NCI-H1417 (cell line): ENCODE measurements around the gene GPX6.
"Not testable (repeated sequence)": the region's sequence is repeated elsewhere in the genome, so short reads cannot be mapped to it uniquely, and the experiment has no call there.

Source experiments
- DNase-seq, 3 experiments: peaks; one replicate each; lab custom pipeline; 2025; lab: John Stamatoyannopoulos, UW

GPX6 gene

DNA sequence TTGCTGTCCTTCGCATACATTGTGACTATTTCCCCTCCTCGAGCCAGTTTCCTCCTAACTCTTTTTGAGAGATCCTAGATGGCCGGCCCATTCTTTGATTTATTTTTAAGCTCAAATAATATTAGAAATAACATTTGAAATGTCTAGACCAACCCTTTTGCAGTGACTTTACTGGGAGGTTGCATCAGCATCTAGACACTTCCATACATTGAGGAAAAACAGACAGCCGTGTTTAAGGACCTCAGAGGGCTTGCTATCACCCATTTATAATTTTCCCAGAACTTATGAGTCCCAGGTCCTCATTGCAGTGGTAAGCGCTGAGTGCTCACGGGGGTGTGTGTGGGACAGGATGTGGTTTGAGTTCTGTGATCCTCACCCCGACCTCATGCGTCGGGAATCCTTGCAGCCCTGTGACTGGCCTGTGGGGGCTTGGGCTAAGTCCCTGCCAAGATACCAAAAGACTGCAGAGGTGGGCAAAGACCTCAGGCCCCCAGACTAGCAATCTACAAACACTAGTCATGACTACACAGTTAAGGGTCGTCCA, 10.0 kb upstream of the GPX6 start, which contains the start of gene GPX5:
Gene GPX5 (plus strand): TSS at position 386 of the 544 bp plus-strand sequence. CDS start 133 bp downstream, at position 519.
- DNase-seq: no peak

DNA sequence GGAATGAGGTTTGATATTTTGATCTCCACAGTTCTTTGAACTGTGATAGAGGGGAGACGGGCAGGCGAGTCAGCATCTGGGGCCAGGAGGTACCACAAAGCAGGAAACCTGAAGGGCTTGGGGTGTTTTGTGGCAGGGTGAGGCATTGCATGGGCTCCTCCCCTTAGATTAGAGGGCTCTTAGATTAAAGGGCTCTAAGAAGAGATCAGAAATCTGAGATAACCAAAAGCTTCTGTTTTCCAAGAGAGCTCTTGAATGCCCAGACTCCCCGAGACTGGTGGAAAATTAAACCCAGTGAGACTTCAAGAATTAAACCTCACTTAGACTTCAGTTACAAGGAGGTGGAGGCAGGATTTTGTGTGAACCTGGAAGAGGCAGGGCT, 7.6 kb upstream of the GPX6 start:
- DNase-seq: no peak

DNA sequence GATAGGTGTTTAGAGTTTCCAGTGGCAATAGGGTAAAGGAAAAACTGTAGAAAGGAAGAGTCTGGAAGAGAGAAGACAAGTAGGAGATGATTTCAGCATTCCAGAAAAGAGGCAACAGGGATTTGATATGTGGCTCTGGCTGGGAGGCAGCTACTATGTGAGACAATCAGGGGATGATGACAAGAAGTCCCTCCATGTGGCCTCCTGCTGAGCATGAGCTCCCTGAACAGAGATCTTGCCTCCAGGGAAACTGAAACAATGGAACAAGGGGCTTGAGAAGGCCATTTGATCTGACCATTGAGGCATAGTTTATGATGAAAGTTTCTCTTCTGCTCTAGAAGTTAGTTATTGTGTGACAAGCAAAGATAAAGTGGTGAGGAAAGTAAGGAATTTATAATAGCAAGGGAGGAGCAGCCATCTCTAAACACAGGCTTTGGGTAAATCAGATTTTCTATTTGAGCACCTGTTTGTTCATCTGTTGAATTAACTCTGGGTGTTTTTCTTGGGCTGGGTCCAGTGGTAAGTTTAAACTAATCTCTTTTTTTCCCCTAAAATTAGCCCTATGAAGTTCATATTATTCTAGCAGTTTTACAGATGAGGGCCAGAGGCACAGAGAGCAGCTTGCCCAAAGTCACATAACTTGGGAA, 7.1 kb upstream of the GPX6 start:
- no peak for DNase-seq

DNA sequence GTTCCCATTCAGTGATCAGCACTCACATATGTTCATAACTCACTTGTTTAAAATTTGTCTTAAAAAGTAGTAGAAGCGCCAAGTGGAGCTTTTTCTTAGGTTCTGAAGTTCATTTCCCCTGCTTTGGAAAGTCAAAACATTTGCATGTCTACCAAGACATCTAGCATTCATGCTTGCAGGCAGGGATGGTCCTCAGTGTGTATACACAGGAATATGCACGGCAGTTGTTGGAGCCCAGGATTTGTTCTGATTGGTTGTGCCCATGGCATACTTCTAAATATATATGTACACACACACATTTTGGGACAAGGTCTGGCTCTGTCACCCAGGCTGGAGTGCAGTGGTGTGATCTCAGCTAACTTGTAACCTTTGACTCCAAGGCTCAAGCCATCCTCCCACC, 2.4 kb upstream of the GPX6 start:
- DNase-seq: no peak

DNA sequence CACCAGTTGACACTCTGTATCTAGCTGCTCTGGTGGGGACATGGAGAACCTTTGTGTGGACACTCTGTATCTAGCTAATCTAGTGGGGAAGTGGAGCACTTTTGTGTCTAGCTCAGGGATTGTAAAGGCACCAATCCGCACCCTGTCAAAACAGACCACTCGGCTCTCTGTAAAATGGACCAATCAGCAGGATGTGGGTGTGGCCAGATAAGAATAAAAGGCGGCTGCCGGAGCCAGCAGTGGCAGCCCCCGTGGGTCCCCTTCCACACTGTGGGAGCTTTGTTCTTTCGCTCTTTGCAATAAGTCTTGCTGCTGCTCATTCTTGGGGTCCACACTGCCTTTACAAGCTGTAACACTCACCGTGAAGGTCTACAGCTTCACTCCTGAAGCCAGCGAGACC, 3.2 kb downstream of the GPX6 start:
- not testable (repeated sequence) for DNase-seq

DNA sequence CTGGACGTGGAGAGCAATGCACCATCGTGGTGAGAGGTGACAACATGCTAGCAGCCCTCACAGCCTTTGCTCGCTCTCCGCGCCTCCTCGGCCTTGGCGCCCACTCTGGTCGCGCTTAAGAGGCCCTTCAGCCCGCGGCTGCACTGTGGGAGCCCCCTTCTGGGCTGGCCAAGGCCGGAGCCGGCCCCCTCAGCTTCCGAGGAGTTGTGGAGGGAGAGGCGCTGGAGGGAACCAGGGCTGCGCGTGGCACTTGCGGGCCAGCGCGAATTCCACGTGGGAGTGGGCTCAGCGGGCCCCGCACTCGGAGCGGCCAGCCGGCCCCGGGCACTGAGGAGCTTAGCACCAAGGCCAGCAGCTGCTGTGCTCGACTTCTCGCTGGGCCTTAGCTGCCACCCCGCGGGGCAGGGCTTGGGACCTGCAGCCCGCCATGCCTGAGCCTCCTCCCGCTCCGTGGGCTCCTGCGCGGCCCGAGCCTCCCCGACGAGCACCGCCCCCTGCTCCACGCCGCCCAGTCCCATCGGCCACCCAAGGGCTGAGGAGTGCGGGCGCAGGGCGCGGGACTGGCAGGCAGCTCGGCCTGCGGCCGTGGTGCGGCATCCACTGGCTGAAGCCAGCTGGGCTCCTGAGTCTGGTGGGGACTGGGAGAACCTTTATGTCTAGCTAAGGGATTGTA, 3.8 kb downstream of the GPX6 start:
- no peak for DNase-seq

DNA sequence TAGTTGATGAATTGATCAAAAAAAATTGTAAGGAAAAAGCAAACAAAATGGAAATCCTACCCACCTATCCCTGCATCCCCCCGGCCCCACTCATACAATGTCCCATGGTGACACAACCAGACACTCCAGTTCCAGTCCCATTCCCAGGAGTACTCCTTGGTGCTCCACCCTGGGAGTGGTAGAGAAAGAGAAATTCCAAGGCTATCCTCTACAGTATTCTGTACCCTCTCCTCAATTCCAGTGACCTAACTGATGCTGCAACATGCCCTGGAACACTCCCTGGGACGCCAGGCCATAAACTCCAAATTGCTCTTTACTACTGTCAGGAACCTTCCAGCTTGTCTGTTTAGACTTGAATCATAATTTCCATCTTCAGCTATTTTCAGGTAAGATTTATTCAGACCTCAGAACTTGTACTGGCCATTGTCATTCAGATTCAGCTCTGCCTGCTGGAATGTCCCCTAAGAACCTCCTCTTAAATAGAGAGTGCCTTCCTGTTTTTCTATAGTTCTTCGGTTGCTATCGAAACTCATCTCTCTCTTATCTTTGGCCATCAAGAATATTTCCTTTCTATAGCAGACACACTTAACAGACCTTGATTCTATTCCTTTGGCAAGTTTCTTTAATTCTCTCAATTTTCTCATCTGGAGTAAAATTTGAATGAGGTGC, 8.7 kb downstream of the GPX6 start:
- DNase-seq: no peak

DNA sequence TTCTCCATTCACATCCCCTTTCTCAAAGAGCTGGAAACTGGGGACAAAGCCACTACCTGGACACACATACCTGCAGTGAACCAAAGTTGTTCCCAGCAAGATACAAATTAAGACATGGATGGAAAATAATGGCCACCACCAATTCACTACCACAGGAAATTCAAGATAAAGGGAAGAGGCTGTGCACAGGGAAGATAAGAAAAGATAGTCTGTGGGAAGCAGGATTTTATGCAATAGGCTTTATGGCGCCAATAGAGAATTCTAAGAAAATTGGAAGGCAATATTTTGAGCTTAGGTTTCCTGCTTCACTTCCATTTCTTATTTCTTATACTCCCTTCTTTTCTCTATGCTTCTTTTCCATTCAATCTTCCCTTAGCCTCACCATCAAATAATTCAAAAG, 9.9 kb downstream of the GPX6 start:
- DNase-seq: no peak

DNA sequence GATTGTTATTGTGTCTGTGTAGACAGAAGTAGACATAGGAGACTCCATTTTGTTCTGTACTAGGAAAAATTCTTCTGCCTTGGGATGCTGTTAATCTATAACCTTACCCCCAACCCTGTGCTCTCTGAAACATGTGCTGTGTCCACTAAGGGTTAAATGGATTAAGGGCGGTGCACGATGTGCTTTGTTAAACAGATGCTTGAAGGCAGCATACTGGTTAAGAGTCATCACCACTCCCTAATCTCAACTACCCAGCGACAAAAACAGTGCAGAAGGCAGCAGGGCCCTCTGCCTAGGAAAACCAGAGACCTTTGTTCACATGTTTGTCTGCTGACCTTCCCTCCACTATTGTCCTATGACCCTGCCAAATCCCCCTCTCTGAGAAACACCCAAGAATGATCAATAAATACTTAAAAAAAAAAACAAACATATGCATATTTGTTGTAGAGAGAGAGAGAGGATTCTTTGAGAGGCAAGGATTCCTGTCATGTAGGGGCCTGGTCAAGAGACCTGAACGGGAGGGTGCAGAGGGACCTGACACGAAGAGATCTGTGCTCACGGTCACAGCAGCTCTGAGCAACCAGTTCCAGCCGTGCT, 12.8 kb downstream of the GPX6 start:
- not testable (repeated sequence) for DNase-seq

DNA sequence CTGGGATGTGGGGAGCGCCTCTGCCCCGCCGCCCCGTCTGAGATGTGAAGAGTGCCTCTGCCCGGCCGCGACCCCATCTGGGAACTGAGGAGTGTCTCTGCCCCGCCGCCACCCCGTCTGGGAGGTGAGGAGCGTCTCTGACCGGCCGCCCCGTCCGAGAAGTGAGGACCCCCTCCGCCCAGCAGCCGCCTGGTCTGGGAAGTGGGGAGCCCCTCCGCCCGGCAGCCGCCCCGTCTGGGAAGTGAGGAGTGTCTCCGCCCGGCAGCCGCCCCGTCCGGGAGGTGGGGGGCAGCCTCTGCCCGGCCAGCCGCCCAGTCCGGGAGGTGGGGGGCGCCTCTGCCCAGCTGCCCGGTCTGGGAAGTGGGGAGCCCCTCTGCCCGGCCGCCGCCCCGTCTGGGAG, 13.5 kb downstream of the GPX6 start:
- not testable (repeated sequence) for DNase-seq

DNA sequence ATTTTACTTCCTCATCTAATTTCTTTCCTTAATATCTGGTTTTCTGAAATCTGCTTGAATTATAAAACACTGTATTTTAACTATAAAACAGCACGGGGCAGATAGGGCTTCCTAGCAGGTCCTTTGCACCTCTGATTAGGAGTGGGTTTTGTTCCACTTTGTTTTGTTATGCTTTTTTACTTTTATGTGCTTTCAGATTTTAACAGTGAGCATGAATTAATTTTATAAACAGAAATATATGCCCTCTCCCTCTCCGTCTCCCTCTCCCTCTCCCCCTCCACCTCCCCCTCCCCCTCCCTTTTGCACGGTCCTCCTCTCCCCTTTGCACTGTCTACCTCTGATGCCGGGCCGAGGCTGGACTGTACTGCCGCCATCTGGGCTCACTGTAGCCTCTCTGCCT, 14.3 kb downstream of the GPX6 start:
- no peak for DNase-seq

DNA sequence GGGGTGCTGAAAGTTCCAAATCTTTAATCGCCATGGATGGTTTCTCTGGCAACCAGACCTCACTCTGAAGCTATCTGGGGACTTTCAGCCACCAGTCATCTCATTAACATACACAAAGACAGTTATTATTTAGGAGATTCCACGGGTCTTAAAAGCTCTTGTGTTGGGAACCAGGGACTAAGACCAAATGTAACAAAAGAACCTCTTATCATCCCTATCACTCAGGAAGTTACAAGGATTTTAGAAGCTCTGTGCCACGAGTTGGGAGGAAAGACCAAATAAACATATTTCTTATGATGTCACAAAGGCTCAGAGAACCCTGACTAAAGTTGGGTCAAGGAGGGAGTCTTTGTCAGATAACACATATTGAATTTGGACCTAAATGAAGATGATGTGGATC, 17.7 kb downstream of the GPX6 start:
- DNase-seq: no peak

DNA sequence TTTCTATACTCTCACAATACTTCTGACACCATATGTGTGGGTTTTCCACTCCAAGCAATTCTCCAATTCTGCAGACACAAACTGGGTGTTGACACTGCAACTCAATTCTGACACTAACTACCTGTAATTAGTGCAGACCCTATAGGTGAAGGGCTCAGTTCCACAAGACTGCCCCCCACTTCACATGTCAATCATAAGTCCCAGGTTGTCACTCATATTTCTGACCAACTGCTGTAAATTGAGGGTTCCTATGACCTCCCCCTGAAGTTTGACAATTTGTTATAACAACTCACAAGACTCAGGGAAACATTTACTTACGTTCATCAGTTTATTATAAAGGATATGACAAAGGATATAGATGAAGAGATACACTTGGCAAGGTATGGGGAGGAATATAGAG, 18.3 kb downstream of the GPX6 start:
- DNase-seq: no peak

DNA sequence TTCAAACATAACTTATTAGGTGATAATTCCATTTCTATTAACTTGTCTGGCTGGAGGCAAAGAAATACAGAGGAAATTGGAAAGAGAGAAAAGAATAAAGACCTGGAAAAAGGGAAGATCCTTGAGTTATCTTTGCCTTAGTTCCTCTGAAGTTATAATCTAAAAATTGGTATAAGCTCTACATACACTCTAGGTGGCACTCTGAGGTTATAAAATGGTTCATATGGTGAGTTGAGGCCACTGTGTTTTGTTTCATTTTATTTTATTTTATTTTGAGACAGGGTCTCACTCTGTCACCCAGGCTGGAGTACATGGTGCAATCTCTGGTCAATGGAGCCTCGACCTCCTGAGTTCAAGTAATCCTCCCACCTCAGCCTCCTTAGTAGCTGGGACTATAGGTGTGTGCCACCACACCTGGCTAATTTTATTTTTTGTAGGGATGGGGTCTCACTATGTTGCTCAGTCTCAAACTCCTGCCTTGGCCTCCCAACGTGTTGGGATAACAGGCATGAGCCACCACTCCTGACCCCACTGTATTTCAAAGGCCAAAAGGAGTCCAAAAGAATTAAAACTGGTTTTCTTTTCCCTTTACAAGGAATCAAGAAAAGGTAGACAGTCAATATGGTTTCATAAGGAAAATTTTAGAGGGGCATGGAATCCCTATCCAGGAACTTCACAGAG, 19.4 kb downstream of the GPX6 start:
- DNase-seq: peak in 1 of 3 experiments; percentile 19

DNA sequence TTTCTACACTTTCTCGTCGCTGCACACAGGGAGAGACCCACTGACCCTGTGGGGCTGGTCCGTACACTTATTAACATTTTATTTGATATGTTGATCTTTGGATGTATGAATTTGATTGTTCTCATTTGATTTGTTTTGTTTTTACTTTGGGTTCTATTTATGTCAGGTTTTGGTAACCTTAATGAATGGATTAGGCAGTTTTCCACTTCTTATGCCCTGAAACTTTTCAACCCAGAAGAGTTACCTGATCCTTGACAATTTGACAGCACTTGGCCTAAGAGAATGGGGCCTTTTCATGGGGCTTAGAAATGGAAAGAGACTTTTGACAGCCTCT, 23.6 kb downstream of the GPX6 start:
- DNase-seq: no peak

DNA sequence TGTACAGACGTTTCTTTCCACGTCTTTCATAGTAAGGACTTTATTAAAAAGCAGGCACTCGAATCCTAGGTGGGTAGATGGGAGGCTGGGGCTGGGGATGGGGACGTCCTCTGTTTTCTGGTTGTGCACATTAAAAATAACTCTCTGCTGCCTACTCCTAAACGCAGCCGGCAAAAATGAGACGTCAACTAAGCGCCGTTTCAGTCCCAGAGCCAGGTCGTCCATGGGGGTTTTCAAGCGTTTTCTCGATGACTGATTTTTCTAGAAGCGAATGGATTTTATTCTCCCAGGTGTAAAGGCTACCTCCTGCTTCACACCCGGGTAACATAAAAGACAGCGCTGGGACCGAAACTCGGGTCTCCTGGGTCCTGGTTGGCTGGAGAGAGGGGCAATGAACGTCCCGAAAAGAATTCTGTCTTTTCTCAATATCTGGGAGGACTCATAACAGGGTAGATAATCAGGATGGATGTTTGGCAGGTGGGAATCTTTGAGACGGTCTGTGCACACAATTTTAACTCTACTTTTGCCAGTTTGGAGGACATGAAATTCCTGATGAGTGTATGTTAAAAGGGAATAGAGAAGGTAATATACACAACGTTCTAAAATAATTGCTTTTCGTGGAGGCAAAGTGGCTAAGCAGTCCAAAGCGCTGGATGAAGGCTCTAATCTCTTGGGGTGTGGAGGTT, 25.2 kb downstream of the GPX6 start:
- DNase-seq: no peak

DNA sequence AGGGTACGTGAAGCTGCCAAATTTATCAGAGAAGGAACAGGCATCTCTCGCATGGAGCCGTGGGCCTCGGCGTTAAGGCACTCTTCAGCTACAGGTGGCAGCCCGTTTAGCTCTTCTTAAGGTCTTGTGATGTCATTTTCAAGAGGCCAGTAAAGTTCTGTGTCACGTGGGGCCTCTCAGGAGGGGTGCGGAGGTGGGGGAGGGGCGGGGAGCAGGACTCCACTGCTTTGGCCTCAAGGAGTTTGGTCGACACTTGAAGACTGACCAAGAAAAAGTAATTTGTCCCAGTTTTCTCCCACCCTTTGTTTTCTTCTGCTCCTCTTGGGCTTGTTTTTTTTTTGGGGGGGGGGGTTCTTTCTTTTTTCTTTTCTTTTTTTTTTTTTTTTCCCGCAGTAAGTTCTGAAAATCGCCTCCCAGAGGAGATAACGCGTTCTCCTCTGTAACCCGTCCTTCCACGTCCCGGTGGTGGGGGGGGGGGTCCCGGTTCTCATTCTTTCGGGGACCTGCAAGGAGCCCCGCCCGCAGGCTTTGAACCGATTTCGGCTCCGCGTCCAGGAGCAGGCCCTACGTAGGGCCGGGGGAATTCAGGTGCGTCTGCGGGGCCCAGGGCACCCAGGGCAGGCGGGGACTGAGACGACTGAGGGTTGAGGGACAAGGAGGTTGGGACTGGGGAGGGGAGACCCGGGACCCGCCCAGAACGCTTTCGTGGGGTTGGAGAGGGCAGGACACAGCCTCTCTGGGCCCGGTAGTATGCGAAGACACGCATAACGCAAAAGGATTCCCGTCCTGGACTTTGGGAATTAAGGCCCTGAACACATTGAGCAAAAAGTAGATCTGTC, 26.0 kb downstream of the GPX6 start:
- DNase-seq: no peak

DNA sequence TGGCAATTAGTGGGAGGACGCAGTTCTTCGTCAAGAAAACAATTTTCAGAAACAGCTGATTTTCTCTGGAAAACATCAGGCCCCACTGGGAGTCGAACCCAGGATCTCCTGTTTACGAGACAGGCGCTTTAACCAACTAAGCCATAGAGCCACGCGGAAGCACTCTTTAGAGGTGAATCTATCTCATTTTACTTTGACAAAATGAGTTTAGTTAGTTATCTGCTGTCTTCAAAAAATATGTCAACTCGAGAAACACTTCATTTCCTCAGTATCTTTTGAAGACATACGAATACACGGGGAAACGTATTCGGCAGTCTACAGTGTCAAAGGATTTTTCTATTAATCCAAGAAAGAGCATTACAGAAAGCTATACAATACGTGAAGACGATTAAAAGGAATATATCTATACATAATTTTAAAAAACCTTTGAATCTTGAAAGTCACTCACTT, 26.7 kb downstream of the GPX6 start:
- DNase-seq: no peak

DNA sequence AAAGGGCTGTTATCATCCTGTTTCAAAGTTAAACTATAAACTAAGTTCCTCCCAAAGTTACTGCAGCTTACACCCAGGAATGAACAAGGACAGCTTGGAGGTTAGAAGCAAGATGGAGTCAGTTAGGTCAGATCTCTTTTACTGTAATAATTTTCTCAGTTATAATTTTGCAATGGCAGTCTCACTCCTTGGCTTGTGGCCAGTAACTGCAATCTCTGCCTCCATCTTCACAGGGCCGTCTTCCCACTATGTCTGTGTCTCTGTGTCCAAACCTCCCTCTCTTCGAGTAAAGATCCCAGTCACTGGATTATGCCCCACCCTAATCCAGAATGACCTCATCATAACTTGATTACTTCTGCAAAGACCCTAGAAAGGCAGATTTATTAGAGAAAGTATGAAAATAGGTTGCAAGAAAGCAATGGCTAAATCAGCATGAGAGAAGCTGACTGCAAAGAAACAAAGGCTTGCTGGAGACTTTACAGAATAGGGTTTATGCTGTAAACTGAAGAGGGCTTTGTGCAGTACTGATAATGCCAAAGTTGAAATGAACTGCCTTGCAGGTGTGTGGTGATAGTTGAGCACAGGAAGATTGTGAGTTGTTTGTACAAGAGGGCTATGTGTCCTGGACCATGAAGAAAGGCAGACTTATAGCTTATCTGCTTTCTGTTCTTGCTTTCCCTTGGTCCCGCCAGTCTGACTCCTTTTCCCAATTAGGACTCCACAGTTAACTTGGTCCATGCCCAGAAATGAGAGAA, 28.4 kb downstream of the GPX6 start:
- DNase-seq: no peak

DNA sequence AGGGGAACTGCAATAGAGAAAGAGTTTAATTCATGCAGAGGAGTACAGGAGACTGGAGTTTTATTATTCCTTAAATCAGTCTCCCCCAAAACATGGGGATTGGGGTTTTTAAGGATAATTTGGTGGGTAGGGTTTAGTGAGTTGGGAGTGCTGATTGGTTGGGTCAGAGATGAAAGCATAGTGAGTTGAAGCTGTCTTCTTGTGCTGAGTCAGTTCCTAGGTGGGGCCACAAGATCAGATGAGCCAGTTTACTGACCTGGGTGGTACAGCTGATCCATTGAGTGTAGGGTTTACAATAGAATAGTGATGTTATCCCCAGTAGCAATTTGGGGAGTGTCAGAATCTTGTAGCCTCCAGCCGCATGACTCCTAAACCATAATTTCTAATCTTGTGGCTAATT, 29.1 kb downstream of the GPX6 start:
- DNase-seq: no peak
